ENCODE results near the gene PPT1. TPM values are rescaled to one million over a fixed set of nuclear protein-coding genes. Genes with fewer than 3 reads are reported as not detected.

The PPT1 gene
- total RNA-seq, 2 donors from 2014 or later = 30.0 to 34.6 TPM

- Histone ChIP-seq H3K36me3 (no peaks in the 10 kb centered on the region), H3K4me3 (peak overlapping the region; percentile 99), H3K27me3 (no peaks in the 10 kb centered on the region), H3K27ac (peak overlapping the region in 1 of 2 donors; percentile 99), H3K4me1 (peaks cover 0 to 69% of the 10 kb centered on the region in 2 donors), H3K9me3 (no peaks in the 10 kb centered on the region)
- no peak for TF ChIP-seq CTCF (IDR thresholded peaks at IDR 0.05)
- DNase-seq (ENCODE audit: low spot score) = no peak
Measured at GRCh38 chr1:40042341-40042740, 54.7 kb downstream of the PPT1 start.

- Histone ChIP-seq H3K4me3 (peak overlapping the region; percentile 99), H3K27me3 (no peaks in the 10 kb centered on the region), H3K9me3 (no peaks in the 10 kb centered on the region), H3K36me3 (no peaks in the 10 kb centered on the region), H3K4me1 (peaks cover 0 to 71% of the 10 kb centered on the region in 2 donors), H3K27ac (peak overlapping the region; percentile 99 to 100)
- no peak for DNase-seq (ENCODE audit: low spot score)
- TF ChIP-seq CTCF (IDR thresholded peaks at IDR 0.05) = no peak
Measured at GRCh38 chr1:40041466-40041838, 55.6 kb downstream of the PPT1 start.

- no peak for TF ChIP-seq CTCF (IDR thresholded peaks at IDR 0.05)
- peaks cover 0 to 78% of the 10 kb centered on the region in 2 donors for H3K4me1 ChIP-seq
- peak within 1 kb of the TSS; percentile 99 for H3K4me3 ChIP-seq
- no peaks in the 10 kb centered on the region for H3K9me3 ChIP-seq
- H3K27me3 ChIP-seq = no peaks in the 10 kb centered on the region
- peak within 1 kb of the TSS; percentile 99 to 100 for H3K27ac ChIP-seq
- peak; percentile 99 for DNase-seq (ENCODE audit: low spot score)
- no peaks in the 10 kb centered on the region for H3K36me3 ChIP-seq
Measured at GRCh38 chr1:40040511-40041465, 56.3 kb downstream of the PPT1 start, which contains the start of gene CAP1. TSS of gene CAP1 (plus strand) at chr1:40040729. CDS start at chr1:40059347, 18,618 bp downstream.

DNA sequence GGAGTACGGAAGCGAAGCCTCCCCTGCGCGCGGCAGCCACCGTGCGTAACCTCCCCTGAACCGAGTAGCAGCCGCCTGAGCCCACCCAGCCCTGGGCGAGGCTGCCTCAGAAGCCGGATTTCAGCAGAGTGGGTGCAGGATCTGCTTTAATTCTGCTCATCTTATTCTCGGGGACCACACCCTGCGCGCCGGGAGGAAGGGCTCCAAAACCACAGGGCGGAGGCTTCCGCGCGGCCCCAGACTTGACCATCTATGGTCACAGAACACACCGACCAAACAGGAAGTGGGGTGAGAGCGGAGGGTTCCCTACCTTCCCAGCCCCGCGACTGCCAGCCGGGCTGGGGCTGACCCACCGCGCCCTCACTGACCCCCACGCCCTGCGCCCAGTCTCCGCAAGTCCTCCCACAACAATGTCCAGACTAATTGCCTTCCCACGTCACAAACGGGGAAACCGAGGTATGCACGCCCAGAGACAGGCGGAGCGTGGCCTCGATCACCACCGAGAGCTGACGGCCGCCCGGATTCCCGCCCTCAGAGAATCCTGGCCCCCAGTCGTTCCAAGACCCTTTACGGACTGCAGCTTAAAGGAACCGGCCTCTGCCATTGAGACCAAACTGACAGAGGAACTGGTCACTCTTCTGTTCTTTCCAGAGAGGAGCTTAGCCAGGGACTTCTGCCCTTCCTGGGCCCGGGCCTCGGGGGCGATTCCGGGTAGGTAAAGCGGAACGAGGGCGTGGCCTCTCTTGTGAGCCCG is 57.1 kb downstream of the PPT1 start:
- Histone ChIP-seq H3K27me3 (no peaks in the 10 kb centered on the region), H3K4me1 (peaks cover 0 to 74% of the 10 kb centered on the region in 2 donors), H3K36me3 (no peaks in the 10 kb centered on the region), H3K9me3 (no peaks in the 10 kb centered on the region), H3K4me3 (peak overlapping the region; percentile 99), H3K27ac (peak overlapping the region; percentile 99 to 100)
- TF ChIP-seq CTCF (IDR thresholded peaks at IDR 0.05) = no peak
- DNase-seq (ENCODE audit: low spot score) = peak; percentile 95

- Histone ChIP-seq H3K27ac (peak overlapping the region; percentile 99 to 100), H3K4me3 (peak overlapping the region; percentile 99), H3K9me3 (no peaks in the 10 kb centered on the region), H3K27me3 (no peaks in the 10 kb centered on the region), H3K4me1 (peaks cover 0 to 78% of the 10 kb centered on the region in 2 donors), H3K36me3 (no peaks in the 10 kb centered on the region)
- no peak for DNase-seq (ENCODE audit: low spot score)
- TF ChIP-seq CTCF (IDR thresholded peaks at IDR 0.05) = peak in 1 of 2 donors; percentile 50
Measured at GRCh38 chr1:40039245-40039756, 57.8 kb downstream of the PPT1 start.

Data from right atrium auricular region (tissue), 2 donors.